Measurements from ENCODE around the gene LTC4S.

Gene LTC4S

DNA sequence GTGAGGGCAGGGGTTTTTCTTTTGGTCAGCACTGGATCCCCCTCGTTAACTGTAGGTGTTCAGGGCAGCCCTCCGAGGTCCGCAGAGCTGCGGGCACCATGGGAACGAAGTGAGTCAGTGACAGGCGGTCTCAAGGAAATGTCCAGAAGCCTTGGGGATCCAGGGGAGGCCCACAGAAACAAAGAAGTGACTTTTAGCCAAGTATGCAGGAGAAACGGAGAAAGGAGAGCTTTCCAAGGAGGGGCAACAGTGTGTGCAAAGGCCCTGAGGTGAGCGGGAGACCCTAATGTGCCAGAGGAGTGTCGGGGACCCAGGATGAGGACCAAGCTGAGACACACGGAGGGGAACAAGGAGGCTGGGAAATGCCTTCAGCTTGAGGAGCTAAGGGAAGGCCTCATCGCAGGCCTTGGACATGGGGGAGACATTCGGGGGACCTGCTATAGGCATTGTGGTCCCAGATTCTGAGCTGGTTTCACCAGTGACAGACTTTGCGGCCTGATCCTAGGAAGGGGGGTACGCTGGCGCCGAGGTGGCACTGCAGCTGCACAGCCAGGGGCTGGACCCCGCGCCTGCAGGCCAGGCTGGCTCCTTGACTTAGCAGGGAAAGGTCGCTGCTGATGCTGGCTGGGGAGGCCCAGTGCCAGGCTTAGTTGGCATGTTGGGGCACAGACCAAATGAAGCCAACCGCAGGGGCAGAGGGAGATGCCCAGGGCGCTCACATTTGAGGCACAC lies 3.3 kb downstream of the LTC4S start:
- no peak for DNase-seq

DNA sequence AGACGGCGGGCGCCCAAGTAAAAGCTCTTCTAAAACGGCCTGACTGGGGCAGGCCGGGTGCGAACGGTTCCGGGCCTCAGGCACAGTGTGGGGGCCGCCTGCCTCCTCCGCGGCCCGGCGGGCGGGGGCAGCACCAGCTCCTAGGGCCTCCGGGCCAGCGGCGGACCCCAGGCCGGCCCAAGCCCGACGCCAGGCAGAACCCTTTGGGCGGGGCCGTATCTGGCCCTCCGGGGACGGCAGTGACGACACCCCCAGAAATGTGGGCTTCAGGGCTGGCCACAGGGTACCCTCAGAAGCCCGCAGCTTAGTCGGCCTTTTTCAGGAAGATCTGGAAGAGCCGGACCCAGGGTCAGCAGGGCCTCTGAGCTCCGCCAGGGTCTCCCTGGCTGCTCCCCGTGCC lies 4.0 kb downstream of the LTC4S start:
- DNase-seq: no peak

DNA sequence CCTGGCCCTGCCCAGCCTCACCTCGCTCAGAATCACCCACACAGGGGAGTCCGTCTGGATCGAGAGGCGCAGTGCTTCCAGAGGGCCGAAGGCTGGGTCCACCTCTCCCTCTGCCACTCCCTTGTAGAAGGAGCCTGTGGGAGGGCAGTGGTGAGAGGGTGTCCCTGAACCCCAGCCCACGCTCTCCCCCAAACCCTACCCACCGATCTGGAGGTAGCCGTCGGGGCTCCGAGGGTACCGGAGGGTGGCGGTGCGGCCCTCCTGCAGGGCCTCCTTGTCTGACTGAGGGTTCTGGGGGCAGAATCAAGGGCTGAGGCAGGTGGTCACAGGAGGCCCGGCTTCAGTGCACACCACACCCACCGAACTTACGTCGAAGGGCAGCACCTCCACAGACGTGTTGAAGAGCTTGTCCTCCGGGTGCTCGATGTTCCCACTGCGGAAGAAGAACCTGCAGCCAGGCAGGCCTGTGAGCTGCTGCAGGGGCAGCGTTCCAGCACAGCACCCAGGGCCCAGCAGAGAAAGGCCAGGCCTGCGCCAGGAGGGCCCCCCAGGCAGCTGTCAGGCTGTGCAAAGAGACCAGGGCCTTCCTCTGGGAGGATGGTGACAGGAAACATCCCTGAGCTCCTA lies 4.5 kb downstream of the LTC4S start:
- DNase-seq: no peak

DNA sequence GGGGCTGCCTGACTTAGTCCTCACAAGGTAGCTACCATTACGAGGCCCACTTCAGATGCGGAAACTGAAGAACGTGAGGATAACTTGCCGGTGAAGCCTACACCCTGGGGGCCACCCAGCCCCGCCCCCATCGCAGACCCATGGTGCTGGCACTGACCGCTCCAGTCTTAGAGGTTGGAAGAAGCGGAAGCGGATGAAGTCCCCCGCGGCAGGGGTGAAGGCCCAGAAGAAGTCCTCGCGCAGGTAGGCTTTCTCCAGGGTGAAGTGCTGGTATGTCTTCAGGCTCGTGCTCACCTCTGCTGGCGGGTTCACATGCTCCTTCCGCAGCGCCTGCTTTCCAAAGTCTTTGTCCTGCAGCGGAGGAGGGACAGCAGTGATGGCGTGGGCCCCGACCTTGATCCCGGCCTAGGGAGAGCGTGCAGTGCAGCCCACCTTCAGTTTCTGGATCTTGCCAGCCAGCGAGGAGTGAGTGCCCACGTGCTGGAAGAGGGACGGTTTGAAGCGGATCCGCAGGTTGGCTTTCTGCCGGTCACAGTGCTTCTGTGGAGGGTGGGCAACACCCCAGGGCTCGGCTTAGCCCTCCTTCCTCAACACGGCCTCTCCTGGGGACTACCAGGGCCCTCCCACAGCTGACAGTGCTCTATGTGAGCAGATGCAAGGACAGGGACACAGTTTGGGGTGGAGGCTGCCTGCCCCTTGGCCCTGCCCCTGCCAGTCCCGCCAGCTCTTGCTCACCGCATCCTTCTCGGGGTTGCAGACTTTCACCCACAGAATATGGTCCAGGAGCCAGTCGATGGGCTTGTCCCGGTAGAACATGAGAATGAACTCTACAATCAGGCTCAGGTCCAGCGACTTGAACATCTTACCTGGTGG lies 5.2 kb downstream of the LTC4S start:
- no peak for DNase-seq

DNA sequence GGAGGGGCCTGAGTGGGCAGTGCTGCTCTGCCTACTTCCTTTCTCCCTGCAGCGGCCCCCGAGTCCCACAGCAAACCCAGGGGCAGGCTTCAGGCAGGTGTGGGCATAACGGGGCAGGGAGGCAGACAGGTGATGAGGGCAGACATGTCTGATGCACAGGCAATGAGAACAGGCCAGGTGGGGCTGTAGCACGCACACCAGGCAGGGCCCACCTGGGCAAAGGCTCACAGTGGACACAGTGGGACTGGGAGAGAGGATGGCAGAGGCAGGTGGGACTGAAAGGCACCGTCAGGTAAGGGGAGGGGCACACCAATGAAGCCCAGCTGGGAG lies 5.8 kb downstream of the LTC4S start:
- DNase-seq: no peak

DNA sequence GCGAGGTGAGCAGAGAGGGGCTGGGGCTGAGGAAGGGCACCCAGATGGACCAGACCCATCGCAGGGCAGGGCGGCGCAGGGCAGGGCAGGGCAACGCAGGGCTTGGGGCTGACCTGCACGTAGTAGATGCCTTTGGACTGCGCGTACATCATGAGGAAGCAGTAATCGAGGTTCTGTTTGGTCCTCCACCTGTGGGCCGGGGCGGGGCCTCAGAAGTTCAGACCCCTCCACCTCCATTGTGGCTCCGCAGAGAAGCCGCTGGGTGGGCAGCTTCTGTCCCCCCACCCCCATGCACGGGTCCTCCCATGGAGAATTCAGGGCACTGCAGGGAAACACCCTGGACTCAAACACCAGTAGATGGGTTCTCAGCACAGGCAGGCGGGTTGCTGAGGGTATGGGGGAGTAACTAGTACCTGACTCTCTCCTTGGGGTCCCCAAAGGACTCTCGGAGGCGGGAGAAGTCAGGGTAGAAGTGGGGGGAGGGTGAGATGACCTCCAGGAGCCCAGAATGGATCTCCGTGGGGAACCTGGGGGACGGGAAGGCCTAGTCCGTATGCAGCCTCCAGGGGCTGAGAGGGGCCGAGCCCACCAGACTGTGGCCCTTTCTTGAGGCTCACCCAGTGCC lies 6.4 kb downstream of the LTC4S start:
- no peak for DNase-seq

DNA sequence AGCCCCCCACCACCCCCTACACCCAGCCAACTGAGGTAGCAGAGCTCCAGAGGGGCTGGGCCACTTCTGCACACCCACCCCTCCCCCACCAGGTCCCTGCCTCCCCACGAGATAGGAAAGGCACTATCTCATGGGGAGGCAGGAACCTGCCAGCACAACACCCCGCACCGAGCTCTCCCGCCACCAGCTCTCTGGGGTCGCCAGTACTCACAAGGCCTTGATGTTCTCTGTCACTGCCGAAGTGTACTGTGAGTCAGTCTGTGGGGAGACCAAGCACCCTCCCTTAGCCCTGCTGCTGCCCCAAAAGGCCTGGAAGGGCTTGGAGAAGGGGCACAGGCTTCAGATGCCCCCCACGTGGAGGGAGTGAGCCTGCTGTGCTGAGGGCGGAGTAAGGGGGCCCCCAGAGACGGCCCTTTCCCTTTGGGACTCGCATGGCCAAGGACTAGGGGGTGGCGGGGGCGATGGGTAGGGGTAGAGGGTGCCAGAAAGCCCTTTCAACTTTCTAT lies 7.0 kb downstream of the LTC4S start:
- no peak for DNase-seq

DNA sequence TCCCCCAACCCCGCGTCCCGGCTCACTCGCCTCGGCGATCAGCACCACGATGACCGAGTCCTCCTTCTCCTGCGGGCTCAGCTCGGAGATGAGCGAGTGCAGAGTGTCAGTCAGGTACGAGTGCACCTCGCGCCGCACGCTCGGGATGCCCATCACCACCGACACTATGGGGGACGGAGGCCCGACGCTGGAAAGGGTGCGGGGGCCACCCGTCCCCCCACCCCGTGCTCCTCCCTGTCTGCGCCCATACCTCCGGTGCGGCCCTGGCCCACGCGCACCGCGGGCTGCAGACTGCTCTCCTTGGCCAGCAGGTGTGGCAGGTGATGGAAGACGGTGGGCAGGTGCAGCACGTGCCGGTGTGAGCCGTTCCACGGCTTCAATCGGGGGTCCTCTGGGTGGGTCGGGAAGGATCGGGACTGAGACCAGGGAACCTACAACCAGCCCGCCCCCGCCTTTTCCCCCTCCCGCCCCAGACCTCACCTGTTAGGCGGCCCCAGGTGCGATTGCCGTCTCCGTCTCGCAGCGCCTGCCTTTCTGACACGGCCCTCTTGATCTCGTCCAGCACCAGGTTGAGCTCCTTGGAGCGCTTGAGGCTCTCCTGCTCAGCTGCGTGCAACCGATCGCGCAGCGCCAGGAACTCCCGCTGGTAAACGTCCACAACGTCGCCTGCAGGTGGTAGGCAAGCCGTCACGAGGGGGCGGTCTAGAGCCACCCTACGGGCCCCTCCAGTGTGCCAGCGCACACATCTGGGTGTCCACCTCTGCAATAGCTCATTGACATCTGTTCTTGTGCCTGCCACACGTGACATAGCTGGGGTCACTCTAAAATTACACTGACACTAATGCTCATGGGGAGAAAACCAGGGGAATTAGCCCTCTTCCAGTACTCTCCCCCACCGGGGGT lies 7.8 kb downstream of the LTC4S start:
- no peak for DNase-seq

DNA sequence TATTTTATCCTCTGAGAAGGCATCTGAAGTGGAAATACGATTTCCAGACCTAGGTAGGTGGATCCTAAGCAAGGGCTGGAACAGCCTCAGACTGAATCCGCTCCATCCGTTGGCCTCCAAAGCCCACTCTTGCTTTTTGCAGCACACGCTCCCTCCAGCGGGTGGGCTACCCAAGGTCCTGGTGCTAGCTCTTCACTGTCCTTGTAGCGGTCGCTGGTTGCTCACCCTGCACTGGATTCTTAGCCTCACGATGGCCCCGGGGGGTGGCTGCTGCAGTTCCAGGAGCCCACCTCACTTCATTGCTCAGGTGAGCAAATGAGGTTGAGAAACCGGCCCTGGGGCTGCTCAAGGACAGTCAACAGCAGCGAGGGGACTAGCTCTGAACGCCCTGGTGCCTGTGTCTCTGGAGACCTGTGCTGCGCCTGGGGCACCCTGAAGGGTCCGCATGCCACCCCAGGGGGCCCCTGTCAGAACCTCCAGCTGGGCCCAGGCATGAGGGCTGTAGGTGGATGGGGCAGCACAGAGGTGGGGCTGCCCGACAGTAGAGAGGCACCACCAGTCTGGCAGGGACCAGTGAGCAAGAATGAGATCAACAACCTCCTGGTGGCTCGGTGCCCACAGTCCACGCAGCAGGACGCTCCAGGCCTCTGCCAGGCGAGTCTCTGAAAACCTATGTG lies 8.6 kb downstream of the LTC4S start:
- no peak for DNase-seq

DNA sequence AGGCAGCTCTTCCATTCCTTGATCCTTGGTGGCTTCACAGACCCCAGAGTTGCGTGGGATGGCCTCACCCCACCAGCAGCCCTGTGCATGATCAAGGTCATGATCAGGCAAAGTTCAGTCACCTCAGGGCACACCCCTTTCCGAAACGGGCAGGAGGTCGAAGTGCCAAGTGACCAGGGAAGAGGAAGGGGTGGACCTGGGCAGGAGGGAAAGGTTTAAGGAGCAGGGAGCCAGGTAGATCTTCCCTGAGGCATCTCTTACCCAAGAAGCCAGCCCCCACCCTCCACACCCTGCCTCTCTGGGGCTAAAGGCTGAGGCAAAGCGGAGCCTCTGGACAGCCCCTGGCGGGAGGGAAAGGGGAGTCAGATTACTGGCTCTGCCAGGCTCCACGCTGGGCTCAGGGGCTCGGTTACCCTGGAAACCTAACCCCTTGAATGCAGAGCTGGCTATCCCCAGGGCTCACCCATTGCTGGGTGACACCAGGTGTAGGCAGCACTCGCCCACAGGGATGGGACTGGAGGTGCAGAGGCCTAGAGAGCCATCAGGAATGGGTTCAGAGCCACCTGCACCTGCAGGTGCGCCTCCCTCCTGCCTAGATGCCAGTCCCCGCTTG lies 9.3 kb downstream of the LTC4S start:
- no peak for DNase-seq

DNA sequence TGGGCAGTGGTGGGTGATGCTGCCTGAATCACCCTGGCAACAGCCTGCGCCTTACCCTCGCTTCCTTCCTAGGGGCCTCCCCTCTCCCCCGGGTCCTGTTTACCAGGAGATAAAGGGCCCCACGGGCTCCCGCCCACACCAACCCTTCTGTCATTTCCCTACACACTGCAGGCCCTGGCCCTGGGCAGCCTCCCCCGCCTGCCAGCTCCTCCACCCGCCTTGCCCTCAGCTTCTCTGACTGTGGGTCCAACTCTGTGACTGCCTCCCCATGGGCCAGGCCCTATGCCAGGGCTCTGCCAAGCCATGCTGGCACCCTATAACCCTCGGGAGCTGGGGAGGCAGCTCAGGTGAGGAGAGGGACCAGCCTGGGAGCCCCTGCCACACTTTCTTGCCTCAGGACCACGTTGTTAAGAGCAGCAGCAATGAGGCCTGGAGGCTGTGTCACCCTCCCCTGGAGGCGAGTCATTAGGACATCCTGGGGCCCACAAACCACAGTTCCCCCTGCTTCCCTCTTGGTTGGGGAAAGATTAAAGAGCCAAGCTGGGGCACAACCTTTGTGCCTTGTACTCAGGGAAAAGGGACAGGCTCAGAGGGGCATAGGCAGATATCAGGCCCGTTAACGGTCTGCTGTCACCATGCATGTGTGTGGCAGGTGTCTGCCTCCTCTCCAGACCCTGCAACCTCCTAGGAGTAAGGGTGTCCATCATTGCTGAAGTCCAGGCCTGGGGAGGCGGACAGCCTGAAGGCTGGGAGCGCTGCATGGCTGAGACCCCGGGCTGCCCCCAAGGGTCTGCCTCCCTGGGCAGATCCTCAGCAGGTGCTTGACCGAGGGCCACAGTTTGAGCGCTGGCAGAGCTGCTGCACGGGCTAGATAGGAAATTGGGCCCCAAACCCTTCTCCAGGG lies 10.1 kb downstream of the LTC4S start:
- DNase-seq: no peak

DNA sequence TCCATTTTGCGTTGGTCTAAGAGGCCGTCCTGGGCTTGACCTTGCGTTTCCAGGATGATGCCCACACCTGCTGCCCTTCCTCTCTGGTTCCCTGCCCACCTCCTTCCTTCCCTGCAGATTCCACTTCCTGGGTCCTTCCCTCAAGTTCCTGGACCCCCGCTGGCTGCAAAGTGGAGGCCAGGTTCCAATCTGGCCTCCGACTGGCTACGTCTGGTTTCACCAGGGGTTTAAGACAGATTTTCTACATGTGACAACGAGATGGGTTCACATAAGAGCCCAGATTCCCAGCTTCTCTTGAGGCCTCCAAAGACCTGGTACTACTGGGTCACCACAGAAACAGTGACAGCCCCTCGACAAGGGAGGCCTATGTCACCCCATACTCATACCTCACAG lies 10.8 kb downstream of the LTC4S start:
- no peak for DNase-seq

DNA sequence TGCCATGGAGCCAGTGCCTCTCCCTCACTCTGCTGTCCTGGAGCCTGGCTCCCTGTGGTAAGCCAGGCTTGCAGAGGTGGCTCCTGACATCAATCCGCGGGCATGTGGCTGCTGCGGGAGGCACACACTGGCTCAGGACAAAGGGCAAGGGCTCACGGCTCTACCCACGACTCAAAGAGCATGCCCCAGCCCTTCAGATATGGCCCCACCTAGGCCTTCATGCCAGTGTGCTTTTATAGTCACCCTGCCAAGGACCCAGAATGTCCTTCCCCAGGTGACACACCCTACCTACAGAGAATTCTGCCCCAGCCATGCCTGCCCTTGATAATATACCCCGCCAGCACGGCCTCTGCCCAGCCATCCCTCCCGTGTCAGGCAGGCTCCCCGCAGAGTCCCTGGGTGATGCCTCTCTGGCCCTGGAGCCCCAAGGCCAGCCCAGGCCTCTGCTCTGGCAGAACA lies 11.3 kb downstream of the LTC4S start:
- no peak for DNase-seq

DNA sequence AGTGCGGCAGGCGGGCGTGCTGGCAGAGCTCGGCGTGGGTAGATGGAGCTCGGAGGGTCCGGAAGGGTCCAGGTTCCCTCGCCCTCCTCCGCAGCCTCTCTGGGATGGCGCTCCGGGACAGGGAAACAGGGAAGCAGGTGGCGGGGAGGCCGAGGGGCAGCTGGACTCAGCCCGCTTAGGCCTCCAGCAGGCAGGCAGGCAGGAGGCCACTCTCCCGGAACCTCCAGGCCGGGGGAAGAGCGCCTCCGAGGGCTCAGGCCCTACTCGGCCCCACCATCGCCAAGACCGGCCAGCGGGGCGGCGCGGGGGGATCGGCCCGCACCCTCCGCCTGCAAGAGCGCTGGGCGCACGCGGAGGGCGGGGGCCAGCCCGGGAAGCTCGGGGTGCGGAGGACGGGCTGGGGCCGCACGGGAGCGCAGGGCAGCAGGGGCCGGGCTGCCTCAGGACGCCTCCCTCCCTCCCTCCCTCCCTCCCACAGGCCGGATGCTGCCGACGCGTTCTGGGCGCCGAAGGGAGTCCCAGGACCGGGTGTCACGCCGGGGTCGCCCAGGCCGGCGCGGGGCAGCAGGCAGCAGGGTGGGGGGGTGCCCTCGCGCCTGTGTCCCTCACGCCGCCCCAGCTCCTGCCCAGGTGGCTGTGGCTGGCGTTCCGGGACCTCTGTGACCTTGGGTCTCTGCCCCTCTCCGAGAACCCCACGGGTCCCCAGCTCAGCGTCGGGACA lies 11.9 kb downstream of the LTC4S start:
- DNase-seq: no peak

DNA sequence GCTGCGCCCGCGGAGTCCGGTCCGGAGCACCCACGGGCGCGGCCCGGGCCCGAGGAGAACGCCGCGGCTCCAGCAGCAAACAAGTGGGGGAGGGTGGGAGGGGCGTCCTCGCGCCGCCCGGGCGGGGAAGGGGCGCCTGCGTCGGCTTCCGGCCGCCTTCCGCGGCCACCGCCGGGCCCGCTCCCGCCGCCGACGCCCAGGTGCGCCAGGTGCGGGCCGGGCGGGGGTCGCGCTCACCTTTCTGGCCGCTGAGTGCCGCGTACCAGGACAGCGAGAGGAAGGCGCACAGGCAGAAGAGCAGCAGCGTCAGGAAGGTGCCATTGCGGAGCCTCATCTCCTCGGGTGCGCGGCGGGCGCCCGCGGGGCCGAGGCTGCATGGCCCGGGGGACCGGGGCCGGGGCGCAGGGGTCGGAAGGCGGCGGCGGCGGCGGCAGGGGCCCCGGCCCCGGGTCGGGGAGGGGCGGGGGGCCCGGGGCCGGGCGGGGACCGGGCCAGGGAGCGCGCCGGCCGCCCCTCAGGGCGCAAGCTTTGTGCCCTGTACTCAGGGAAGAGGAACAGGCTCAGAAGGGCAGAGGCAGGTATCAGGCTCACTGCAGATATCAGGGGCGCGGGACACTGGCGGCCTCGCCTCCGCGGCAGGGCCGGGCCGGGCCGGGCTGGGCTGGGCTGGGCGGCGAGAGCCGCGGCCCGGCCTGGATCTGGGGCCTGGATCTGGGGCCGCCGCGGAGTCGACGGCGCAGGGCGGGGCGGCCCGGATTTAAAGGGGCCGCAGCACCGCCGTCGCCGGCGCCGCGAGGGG lies 12.7 kb downstream of the LTC4S start, which contains the start of gene MGAT4B:
Gene MGAT4B, minus strand, starts transcription at position 617 of the 799 bp plus-strand sequence. Its CDS starts 283 bp downstream, at position 334.
- no peak for DNase-seq

DNA sequence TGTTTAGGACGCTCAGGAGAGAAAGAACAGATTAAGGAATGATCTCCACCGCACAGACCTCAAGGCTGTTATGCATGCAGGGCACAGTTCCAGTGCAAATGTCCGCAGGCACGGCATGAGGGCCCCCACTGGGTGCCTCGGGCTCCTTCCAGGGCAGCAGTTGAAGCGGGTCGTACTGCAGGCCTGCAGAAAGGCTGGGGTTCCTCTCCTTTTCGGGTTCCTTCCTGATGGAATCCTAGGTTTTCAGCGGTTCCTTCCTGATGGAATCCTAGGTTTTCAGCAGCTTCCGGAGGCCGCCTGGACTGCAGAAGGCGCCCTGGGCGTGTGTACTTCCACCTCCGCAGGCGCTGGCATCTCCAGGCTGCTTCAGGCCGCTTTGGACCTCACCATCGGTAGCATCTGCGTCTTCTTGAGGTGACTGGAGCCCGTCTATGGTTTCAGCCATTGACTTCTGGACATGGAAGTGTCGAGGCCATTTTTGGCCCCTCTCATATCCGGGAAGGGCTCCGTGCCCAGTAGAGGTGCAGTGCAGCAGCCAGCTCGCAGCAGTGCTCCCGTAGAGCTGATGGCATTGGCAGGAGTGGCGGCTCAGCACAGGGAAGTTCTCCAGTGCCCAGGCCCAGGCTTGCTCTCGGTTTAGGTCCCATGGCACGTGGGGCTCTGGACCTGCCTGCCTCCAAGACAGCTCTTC lies 18.5 kb downstream of the LTC4S start:
- DNase-seq: no peak

DNA sequence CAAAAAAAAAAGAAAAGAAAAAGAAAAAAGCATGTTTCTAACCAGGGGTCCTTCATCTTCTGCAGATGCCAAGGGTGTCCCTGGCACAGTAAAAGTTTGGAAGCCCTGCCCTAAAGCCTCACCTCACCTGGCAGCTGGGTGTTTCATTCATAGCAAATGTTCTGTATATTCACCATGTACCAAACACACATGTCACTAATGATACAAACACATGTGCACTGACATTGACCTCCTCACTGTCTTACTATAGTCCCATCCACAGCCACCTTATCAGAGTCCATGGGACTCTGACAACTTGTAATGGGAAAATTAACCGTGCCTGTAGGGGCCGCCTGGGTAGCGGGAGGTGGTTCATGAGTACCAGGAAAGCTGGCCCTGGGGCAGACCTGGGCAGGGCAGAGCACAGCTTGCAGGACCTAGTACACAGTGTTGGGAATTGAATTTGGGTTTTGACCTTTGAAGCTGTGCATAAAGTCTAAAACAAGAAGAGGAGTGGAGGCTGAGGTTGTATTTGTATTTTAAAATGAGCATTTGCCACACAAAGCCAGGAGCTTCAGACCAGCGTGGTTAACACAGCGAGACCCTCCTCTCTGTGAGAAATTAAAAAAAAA lies 19.3 kb downstream of the LTC4S start:
- no peak for DNase-seq

Measured in NCI-H1436 treated with DMSO at 0.1 percent for 48 hours (cell line).